K562 (cell line): ENCODE data around the gene TMEM208. TPM values are rescaled to one million over a fixed set of nuclear protein-coding genes. Genes with fewer than 3 reads are reported as not detected.
A peak's percentile ranks its signal among the peaks of the same experiment; 100 is the strongest.

ENCODE experiments used
- CUX1 ChIP-seq: fragments of 200-800 bp; sonication (Bioruptor generic); IDR thresholded peaks from 2 replicates; pipeline ENCODE4 v1.6.1; 2016; ENCODE audit warnings: missing genetic modification characterization, missing compliant biosample characterization
- CXXC5 ChIP-seq: fragments of 250-450 bp; sonication (Bioruptor Pico); IDR thresholded peaks from 2 replicates; pipeline ENCODE4 v1.8.0; 2022; ENCODE audit warnings: inconsistent platforms, mild to moderate bottlenecking, moderate library complexity
- EGR1 ChIP-seq: fragments of 450-650 bp; conservative IDR thresholded peaks from 2 replicates; pipeline ENCODE4 v1.6.1; 2017; ENCODE audit warnings: mild to moderate bottlenecking
- GABPB1 ChIP-seq: sonication (generic); formaldehyde crosslinking; IDR thresholded peaks from 2 replicates; pipeline ENCODE4 v1.8.0; 2022; ENCODE audit warnings: mild to moderate bottlenecking, missing genetic modification reagents
- HDAC3 ChIP-seq: fragments of 450-650 bp; IDR thresholded peaks from 2 replicates; pipeline ENCODE4 v1.6.1; 2018; ENCODE audit warnings: borderline replicate concordance, mild to moderate bottlenecking, moderate library complexity; ENCODE audit not compliant: partially characterized antibody
- HNRNPH1 ChIP-seq: fragments of 200-400 bp; formaldehyde crosslinking; optimal IDR thresholded peaks from 2 replicates; pipeline ENCODE3; 2017; ENCODE audit warnings: low read depth, mild to moderate bottlenecking, low read length, moderate library complexity
- HNRNPUL1 ChIP-seq: fragments of 200-400 bp; formaldehyde crosslinking; IDR thresholded peaks from 2 replicates; pipeline ENCODE4 v1.6.1; 2017; ENCODE audit warnings: low read length
- HSF4 ChIP-seq: fragments of 250-450 bp; sonication (Bioruptor Pico); IDR thresholded peaks from 2 replicates; pipeline ENCODE4 v2.1.2; 2022; ENCODE audit warnings: mild to moderate bottlenecking, moderate library complexity, borderline replicate concordance
- IRF9 ChIP-seq: fragments of 450-650 bp; IDR thresholded peaks from 2 replicates; pipeline ENCODE4 v1.6.1; 2016; ENCODE audit warnings: missing biosample characterization, missing genetic modification characterization
- POLR2A ChIP-seq: fragments of 450-650 bp; conservative IDR thresholded peaks from 2 replicates; pipeline ENCODE4 v1.6.1; 2016
- PTBP1 ChIP-seq: fragments of 200-400 bp; formaldehyde crosslinking; IDR thresholded peaks from 2 replicates; pipeline ENCODE4 v1.6.1; 2017; ENCODE audit warnings: low read depth, low read length
- TBP ChIP-seq: optimal IDR thresholded peaks from 2 replicates; pipeline ENCODE3; 2011; ENCODE audit warnings: low read depth, low read length, improper control_type of control experiment
- UBTF ChIP-seq, 2 experiments: IDR thresholded peaks; 2 replicates each; pipeline ENCODE4 v1.6.1; 2012; ENCODE audit warnings: improper control_type of control experiment in 2 of 2, low read depth in 2 of 2, low read length in 2 of 2, borderline replicate concordance in 1 of 2
- ZC3H4 ChIP-seq: sonication (generic); formaldehyde crosslinking; IDR thresholded peaks from 2 replicates; pipeline ENCODE4 v1.9.0; 2021; ENCODE audit warnings: missing genetic modification reagents, borderline replicate concordance
- ZNF354B ChIP-seq: fragments of 250-450 bp; sonication (Bioruptor Pico); IDR thresholded peaks from 2 replicates; pipeline ENCODE4 v1.4.0; 2020
- polyA plus RNA-seq, 8 experiments: library from polyadenylated mRNA; depleted of rRNA in 4 of 8; stranded (reverse) in 5 of 8; unstranded in 3 of 8; fragments of >200 nt; fragmentation: Nextera tagmentation in 2 of 8; fragmentation: Illumina TruSeq in 1 of 8; extraction: Ambion mirVana in 2 of 8; extraction: Trizol in 1 of 8; gene quantifications; 2 replicates each; pipeline versions ENCODE4 v1.2.1 to v1.2.3, GENCODE V29; 2011 to 2014; ENCODE audit warnings: inconsistent platforms in 1 of 8, missing spikeins in 1 of 8
- total RNA-seq, 7 experiments: library from RNA; depleted of rRNA in 6 of 7; stranded (reverse); fragments of >200 nt in 6 of 7; fragmentation: Illumina TruSeq in 2 of 7; extraction: Trizol in 2 of 7; gene quantifications; 2 replicates each; pipeline versions ENCODE4 v1.2.1 to v1.2.3, GENCODE V29; 2011 to 2021; ENCODE audit warnings: low replicate concordance in 1 of 7

TMEM208 gene
- total and polyA plus RNA-seq, 9 of the 15 experiments (the other 6 are each of a cell fraction or from before 2014, with no cell fraction given): 31.8 to 239 (median 54.3) TPM

DNA sequence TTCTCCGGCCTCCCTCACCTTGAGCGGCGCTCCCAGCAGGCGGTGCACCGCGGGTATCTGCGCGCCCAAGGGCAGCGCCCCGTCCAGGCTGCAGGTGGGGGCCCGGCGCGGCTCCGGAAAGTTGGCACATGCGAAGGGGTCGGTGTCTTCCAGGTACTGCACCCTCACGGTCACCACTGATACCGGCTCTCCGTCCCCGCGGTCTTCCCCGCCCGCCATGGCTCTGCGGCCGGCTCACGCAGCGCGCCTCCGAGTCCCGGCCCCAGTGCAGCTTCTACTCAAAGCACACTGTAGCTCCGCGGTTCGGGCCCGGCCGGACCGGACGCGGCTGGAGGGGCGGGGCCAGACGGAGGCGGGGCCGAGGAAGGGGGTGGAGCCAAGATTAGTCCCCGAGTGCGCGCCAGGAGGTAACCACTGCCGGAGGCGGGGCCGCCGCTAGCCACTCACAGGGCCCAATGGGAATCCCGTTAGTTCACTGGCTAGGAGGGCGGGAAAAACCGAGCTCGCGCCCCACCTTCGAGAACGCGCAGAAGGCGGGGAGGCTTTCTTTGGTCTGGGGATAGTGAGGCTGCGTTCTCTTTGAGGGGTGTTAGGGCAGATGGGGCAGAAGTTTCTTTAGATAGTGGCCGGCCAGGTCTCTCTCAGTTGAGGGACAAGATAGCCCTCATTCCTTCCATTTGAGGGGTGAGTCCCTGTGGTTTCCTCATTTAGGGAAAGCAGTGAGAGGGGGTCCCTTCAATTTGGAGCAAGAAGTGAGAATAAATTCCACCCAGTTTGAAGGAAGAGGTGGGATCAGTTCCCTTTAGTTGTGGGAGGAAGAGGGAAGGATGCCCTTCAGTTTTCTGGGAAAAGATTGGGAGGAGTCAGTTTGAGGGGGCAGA, 20.5 kb downstream of the TMEM208 start, which contains the start of gene FHOD1 (continued):
- TF ChIP-seq TBP: peak; percentile 76
- TF ChIP-seq HSF4 (CRISPR knock-in tag): no peak
- TF ChIP-seq UBTF (IDR thresholded peaks at IDR 0.05; ENCODE audit: borderline replicate concordance in 1 of 2, low read depth in 2 of 2, low read length in 2 of 2): peak; percentile 30 to 71; a peak in 2 of 4 replicates
- no peak for TF ChIP-seq ZC3H4 (CRISPR knock-in tag)
- no peak for TF ChIP-seq CUX1
- no peak for TF ChIP-seq IRF9 (tag)
- TF ChIP-seq POLR2A: peak; percentile 90
- TF ChIP-seq EGR1: no peak
- peak; percentile 72 for TF ChIP-seq GABPB1 (CRISPR knock-in tag)
- peak; percentile 69 for TF ChIP-seq CXXC5
- TF ChIP-seq ZNF354B (CRISPR knock-in tag): no peak
- TF ChIP-seq PTBP1: 0 out of 2 replicates have a peak, but pooled peaks have one; percentile 8
- TF ChIP-seq HDAC3: no peak
- TF ChIP-seq HNRNPUL1: no peak
- no peak for TF ChIP-seq HNRNPH1
